Cortex of kidney (tissue), 1 donor: ENCODE results near the gene HOXD13.

Experiments
- DNase-seq: peaks from one replicate; lab custom pipeline; 2025; lab: John Stamatoyannopoulos, UW

HOXD13 gene

GRCh38 chr2:176094349-176094748 is 1.8 kb downstream of the HOXD13 start:
- DNase-seq: no peak

- no peak for DNase-seq
These were observed 2.9 kb downstream of the HOXD13 start for GRCh38 chr2:176095421-176095820.

GRCh38 chr2:176096243-176096985 is 3.9 kb downstream of the HOXD13 start:
- DNase-seq: no peak

GRCh38 chr2:176096986-176097819 is 4.7 kb downstream of the HOXD13 start:
- no peak for DNase-seq

GRCh38 chr2:176097820-176098365 is 5.4 kb downstream of the HOXD13 start:
- DNase-seq: no peak

- DNase-seq: no peak
These were observed 6.0 kb downstream of the HOXD13 start for GRCh38 chr2:176098366-176099158.

GRCh38 chr2:176099159-176099727 is 6.7 kb downstream of the HOXD13 start:
- no peak for DNase-seq

GRCh38 chr2:176099728-176100546 is 7.4 kb downstream of the HOXD13 start, which contains the start of gene HOXD12:
Gene HOXD12, plus strand, starts transcription at chr2:176099795. Its CDS starts 7 bp downstream, at chr2:176099802.
- no peak for DNase-seq

- no peak for DNase-seq
These were observed 8.1 kb downstream of the HOXD13 start for GRCh38 chr2:176100547-176101140.

- no peak for DNase-seq
These were observed 8.8 kb downstream of the HOXD13 start for GRCh38 chr2:176101216-176101830.

- DNase-seq: no peak
These were observed 9.3 kb downstream of the HOXD13 start for GRCh38 chr2:176101842-176102241.

- no peak for DNase-seq
These were observed 9.9 kb downstream of the HOXD13 start for GRCh38 chr2:176102309-176102866.

GRCh38 chr2:176103194-176103593 is 10.7 kb downstream of the HOXD13 start:
- no peak for DNase-seq

GRCh38 chr2:176103742-176104315 is 11.3 kb downstream of the HOXD13 start:
- DNase-seq: no peak

GRCh38 chr2:176104316-176105077 is 12.0 kb downstream of the HOXD13 start:
- DNase-seq: no peak

GRCh38 chr2:176105078-176105729 is 12.7 kb downstream of the HOXD13 start:
- DNase-seq: no peak

GRCh38 chr2:176105730-176106580 is 13.4 kb downstream of the HOXD13 start:
- DNase-seq: no peak
